Activated naive CD8-positive, alpha-beta T cell (primary cell): Measurements from ENCODE around the gene LYST.

Experiments
- H3K27ac Mint-ChIP-seq: one replicate; pipeline ENCODE4 v1.8.0; 2021; ENCODE audit warnings: mixed read lengths
- H3K27me3 Mint-ChIP-seq: one replicate; pipeline ENCODE4 v1.8.0; 2021; ENCODE audit warnings: mixed read lengths
- H3K36me3 Mint-ChIP-seq: one replicate; pipeline ENCODE4 v1.8.0; 2021; ENCODE audit warnings: mixed read lengths
- H3K4me1 Mint-ChIP-seq: one replicate; pipeline ENCODE4 v1.8.0; 2021; ENCODE audit warnings: low read depth, mixed read lengths
- H3K4me3 Mint-ChIP-seq: one replicate; pipeline ENCODE4 v1.8.0; 2021; ENCODE audit warnings: mild to moderate bottlenecking, mixed read lengths
- H3K9me3 Mint-ChIP-seq: one replicate; pipeline ENCODE4 v1.8.0; 2021; ENCODE audit warnings: low read depth, mixed read lengths

LYST gene

DNA sequence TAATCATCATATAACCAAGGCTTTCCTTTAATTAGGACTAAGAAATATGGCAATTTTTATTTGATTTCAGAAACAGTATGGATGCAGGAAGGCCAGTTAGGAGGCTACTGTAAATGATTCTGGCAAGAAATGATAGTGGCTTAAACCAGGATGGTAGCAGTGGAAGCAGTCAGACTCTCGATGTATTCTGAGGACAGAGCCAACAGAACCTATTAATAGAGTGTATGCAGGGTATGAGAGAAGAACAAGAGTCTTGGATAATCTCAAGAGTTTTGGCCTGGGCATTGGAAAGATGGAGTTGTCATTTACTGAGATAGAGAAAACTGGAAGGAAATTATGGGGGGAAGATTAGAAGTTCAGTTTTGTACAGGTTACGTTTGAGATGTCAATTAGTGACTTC lies 143.8 kb downstream of the LYST start:
- Mint-ChIP-seq H3K27ac (no peak overlapping the region), H3K27me3 (no peaks in the 10 kb centered on the region), H3K4me1 (no peaks in the 10 kb centered on the region), H3K9me3 (no peaks in the 10 kb centered on the region), H3K36me3 (peaks cover 8% of the 10 kb centered on the region), H3K4me3 (no peak overlapping the region)

DNA sequence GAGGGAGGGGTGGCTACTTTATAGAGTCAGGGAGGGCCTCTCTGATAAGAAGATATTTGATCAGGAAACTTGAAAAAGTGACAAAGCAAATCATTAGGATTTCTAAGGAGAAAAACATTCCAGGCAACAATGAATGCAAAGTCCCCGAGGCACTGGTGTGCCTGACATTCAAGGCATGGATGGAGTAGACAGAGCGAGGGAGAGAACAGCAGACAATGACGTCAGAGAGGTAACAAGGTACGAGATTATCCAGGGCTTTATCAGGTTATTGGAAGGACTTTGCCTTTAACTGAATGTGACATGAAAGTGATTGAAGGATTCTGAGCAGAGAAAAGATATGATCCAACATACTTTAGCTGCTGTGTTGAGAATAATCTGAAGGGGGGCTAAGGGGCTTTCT lies 144.7 kb downstream of the LYST start:
- Mint-ChIP-seq H3K27ac (no peak overlapping the region), H3K36me3 (peaks cover 8% of the 10 kb centered on the region), H3K9me3 (no peaks in the 10 kb centered on the region), H3K4me3 (no peak overlapping the region), H3K27me3 (no peaks in the 10 kb centered on the region), H3K4me1 (no peaks in the 10 kb centered on the region)

DNA sequence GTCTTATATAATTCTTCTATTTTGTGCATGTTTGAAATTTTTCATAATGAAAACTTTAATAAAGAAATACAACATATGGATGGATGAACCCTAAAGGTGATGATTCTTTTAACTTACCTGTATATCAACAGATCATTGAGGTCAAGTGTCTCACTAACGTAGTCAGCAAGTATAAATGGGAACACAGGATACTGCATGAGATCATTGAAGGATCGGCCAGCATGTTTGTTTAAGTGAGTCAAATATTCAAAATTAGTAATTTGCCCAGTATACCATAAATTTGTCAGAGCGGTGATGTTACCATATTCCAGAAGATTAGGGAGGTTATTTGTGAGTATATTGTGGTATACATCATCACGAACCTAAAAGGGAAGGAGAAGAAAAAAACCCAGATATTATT lies 146.2 kb downstream of the LYST start:
- Mint-ChIP-seq H3K27ac (no peak overlapping the region), H3K9me3 (no peaks in the 10 kb centered on the region), H3K4me3 (no peak overlapping the region), H3K4me1 (no peaks in the 10 kb centered on the region), H3K27me3 (no peaks in the 10 kb centered on the region), H3K36me3 (peaks cover 7% of the 10 kb centered on the region)

DNA sequence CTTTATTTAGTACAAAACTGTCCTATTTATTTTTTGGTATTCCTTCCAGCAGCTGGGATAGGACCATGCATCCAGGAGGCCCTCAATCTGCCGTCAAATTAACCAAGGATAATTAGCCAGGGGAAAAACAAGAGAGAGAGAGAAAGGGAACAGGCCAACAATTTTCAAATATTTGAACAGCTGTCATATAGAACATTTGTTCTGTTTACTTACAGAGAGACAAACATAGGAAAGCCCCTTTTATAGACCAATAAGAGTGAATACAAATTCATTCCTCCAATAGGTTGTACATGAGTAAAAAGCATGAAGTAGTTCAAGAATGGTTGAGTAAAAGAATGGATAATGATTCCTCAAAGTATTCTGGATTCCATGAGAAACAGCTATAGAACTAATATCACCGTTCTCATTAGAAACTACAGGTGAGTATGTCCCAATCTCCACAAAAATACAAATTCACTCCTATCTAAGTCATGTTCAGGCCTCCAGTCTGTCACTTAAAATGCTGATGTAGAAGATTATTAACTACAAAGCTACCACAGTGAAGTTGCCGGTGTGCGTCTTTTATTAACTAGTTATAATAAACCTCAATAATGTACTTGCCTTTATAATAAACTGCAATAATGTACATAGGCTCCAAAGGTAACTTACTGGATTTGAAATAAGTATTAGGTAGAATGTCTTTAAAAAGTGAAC lies 152.4 kb downstream of the LYST start:
- Mint-ChIP-seq H3K36me3 (peaks cover 18% of the 10 kb centered on the region), H3K4me3 (no peak overlapping the region), H3K27me3 (no peaks in the 10 kb centered on the region), H3K9me3 (no peaks in the 10 kb centered on the region), H3K4me1 (no peaks in the 10 kb centered on the region), H3K27ac (no peak overlapping the region)

DNA sequence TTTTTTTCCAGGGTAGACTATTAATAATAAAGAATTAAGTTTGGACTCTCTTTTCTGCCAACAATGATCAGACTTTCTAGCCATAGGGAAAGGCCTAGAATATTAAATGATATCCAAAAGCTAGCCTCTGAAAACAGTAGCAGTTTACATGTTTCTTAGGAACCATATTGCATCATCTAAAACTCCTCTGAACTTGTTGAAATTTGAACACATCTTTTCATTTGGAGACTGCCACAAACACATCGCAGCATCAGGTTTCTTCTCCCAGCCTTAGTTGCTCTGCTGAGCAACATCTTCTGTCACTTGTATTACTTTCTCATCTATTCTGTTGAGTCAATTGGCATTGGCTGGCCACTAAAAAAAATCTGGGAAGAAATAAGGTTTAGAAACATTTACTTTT lies 153.9 kb downstream of the LYST start:
- H3K9me3 Mint-ChIP-seq: no peaks in the 10 kb centered on the region
- no peak overlapping the region for H3K27ac Mint-ChIP-seq
- peaks cover 28% of the 10 kb centered on the region for H3K36me3 Mint-ChIP-seq
- no peaks in the 10 kb centered on the region for H3K4me1 Mint-ChIP-seq
- H3K4me3 Mint-ChIP-seq: no peak overlapping the region
- no peaks in the 10 kb centered on the region for H3K27me3 Mint-ChIP-seq

DNA sequence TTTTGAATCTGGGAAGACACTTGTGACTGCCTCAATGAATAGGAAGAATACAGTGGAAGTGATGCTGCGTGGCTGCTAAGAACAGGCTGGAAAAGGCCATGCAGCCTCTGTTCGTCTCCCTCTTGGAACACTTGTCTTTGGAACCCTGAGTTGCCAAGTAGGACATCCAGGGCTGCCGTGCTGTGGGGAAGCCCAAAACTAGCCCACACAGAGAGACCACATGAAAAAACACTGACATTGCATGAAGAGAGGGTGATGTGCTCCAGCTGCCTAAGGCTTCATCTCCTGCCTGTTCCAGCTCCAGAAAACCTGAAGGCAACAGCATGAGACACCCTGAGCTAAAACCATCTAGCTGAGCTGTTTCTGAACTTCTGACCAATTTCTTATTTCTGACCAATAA lies 156.0 kb downstream of the LYST start:
- no peaks in the 10 kb centered on the region for H3K9me3 Mint-ChIP-seq
- no peaks in the 10 kb centered on the region for H3K4me1 Mint-ChIP-seq
- H3K4me3 Mint-ChIP-seq: no peak overlapping the region
- no peak overlapping the region for H3K27ac Mint-ChIP-seq
- no peaks in the 10 kb centered on the region for H3K27me3 Mint-ChIP-seq
- peaks cover 29% of the 10 kb centered on the region for H3K36me3 Mint-ChIP-seq

DNA sequence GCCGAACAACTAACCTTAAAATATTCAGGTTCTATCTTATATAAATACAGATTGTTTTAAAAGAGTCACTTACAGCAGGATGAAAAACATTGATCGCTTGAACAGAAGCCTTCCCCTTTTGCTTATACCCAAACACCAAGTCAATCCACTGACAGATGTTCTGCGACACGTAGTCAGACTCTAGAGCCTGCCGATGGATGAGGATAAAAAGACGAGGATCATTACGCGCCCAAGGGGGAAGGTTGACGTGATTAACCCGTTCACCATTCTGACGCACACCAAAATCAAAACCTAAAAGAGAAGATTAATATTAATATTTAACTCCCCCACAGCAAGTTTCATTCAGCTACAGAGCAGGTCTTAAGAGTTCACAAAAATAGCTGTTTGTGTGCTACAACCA lies 157.7 kb downstream of the LYST start:
- H3K9me3 Mint-ChIP-seq: no peaks in the 10 kb centered on the region
- no peaks in the 10 kb centered on the region for H3K4me1 Mint-ChIP-seq
- H3K36me3 Mint-ChIP-seq: peaks cover 26% of the 10 kb centered on the region
- H3K27me3 Mint-ChIP-seq: no peaks in the 10 kb centered on the region
- H3K27ac Mint-ChIP-seq: no peak overlapping the region
- H3K4me3 Mint-ChIP-seq: no peak overlapping the region

DNA sequence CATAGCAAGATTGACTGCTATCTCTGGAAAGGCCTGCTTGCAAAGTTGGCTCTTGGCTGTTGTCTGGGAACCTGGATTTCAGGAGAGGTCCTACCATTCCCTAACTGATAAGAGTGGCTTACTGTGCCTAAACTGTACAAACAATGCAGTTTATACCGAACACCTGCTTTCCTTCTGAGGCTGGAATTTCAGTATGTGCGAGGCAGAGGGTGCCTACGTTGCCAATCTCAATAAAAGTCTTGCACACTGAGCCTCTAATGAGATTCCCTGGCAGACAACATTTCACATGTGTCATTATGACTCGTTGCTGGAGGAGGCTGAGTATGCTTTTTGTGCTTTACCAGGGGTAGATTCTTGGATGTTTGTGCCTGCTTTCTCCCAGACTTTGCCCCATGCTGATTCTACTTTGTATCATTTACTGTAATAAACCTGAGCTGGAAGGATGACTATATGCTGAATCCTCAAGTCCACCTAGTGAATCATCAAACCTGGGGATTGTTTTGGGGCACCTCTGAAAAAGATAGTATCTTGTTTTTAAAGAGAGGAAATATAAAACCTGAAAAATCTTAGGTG lies 158.2 kb downstream of the LYST start:
- Mint-ChIP-seq H3K36me3 (peaks cover 30% of the 10 kb centered on the region), H3K27me3 (no peaks in the 10 kb centered on the region), H3K27ac (no peak overlapping the region), H3K9me3 (no peaks in the 10 kb centered on the region), H3K4me1 (no peaks in the 10 kb centered on the region), H3K4me3 (no peak overlapping the region)

DNA sequence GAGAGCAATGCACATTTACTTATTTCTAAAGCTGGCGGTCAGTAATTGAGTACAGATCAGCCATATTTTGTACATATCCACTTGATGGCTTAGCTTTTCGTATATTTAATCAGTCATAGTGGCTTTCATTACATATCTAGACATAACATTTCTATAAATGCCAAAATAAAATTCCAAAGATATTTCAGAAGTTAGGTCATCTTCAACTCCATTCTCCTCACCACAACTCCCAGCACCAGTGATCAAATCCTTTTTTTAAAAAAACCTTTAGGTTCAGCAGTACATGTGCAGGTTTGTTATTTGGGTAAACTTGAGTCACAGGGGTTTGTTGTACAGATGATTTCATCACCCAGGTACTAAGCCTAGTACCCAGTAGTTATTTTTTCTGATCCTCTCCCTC lies 163.2 kb downstream of the LYST start:
- Mint-ChIP-seq H3K36me3 (peaks cover 40% of the 10 kb centered on the region), H3K27ac (no peak overlapping the region)

DNA sequence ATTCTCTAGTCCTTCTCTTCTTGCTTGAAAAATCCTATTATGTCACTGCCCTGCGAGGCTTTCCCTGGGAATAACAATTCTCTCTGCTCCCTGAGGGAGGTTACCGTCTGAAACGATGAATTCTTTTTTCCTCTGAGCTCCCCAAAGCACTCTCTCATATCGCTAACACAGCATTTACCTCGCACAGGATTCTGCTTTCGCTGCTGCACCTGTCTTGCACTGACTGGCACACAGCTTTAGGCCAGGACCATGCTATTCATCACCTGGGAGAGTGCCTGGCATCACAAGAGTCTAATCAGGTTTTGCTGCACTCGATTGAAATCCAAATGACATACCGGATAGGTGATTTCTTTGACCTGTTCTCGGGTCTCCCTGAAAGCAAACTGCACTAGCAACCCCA lies 164.3 kb downstream of the LYST start:
- peaks cover 39% of the 10 kb centered on the region for H3K36me3 Mint-ChIP-seq
- no peaks in the 10 kb centered on the region for H3K9me3 Mint-ChIP-seq
- H3K27me3 Mint-ChIP-seq: no peaks in the 10 kb centered on the region
- H3K4me3 Mint-ChIP-seq: no peak overlapping the region
- peaks cover 6% of the 10 kb centered on the region for H3K4me1 Mint-ChIP-seq
- H3K27ac Mint-ChIP-seq: no peak overlapping the region

More for the DNA sequence above, 163.2 kb downstream of the LYST start:
- H3K4me3 Mint-ChIP-seq: no peak overlapping the region
- H3K27me3 Mint-ChIP-seq: no peaks in the 10 kb centered on the region
- H3K9me3 Mint-ChIP-seq: no peaks in the 10 kb centered on the region
- no peaks in the 10 kb centered on the region for H3K4me1 Mint-ChIP-seq

DNA sequence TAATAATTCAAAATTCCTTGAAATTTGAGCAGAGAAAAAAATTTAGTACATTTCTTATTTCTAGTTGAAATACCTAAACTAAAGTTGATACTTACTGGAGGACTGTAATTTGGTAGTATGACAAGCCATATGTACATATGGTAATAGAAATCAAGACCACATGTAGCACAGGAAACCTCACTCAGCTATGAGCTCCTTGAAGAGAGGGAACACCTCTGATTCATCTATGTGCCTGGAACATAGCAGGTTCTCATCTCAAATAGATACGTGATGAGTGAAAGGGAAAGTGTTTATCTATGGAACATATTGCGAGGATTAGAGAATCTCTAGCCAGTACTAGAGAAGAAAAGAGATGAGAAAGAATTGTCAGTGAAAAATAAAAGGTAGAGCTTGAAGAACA lies 169.2 kb downstream of the LYST start:
- H3K4me1 Mint-ChIP-seq: peaks cover 8% of the 10 kb centered on the region
- peaks cover 42% of the 10 kb centered on the region for H3K36me3 Mint-ChIP-seq
- H3K27me3 Mint-ChIP-seq: no peaks in the 10 kb centered on the region
- no peaks in the 10 kb centered on the region for H3K9me3 Mint-ChIP-seq
- H3K4me3 Mint-ChIP-seq: no peak overlapping the region
- H3K27ac Mint-ChIP-seq: peak overlapping the region; percentile 78

DNA sequence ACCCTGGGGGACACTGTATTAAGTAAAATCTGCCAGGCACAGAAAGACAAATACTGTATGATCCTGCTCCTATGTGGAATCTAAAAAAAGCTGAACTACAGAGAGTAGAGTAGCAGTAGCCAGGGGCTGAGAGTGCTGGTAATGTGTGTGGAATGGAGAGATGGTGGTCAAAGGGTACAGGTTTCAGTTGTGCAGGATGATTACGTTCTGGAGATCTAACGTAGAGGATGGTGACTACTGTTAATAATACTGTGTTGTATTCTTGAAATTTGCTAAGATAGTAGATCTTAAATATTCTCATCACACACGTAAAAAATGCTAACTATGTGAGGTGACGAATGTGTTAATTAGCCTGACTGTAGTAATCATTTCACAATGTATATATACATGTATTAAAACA lies 177.3 kb downstream of the LYST start:
- Mint-ChIP-seq H3K9me3 (no peaks in the 10 kb centered on the region), H3K4me3 (no peak overlapping the region), H3K27ac (no peak overlapping the region), H3K36me3 (peaks cover 31% of the 10 kb centered on the region), H3K4me1 (no peaks in the 10 kb centered on the region), H3K27me3 (no peaks in the 10 kb centered on the region)

DNA sequence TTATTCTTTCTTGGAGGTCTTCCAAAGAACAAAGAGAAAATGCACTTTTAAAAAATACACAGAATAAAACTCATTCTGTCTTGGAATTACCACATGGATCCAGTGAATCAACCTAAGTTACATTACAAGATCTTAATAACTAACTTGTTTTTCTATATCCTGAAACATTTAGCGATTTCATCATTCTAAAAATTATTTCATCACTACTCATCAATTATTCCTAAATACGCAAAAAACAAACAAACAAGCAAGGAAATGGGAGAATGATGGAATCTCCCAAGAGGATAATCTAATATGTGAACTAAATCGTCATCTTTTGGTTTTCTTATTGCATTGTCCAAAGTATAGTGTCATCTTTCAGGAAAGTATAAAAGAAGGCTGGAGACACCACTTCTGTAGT lies 178.6 kb downstream of the LYST start:
- peaks cover 32% of the 10 kb centered on the region for H3K36me3 Mint-ChIP-seq
- H3K27ac Mint-ChIP-seq: no peak overlapping the region
- no peaks in the 10 kb centered on the region for H3K4me1 Mint-ChIP-seq
- H3K9me3 Mint-ChIP-seq: no peaks in the 10 kb centered on the region
- no peak overlapping the region for H3K4me3 Mint-ChIP-seq
- H3K27me3 Mint-ChIP-seq: no peaks in the 10 kb centered on the region

DNA sequence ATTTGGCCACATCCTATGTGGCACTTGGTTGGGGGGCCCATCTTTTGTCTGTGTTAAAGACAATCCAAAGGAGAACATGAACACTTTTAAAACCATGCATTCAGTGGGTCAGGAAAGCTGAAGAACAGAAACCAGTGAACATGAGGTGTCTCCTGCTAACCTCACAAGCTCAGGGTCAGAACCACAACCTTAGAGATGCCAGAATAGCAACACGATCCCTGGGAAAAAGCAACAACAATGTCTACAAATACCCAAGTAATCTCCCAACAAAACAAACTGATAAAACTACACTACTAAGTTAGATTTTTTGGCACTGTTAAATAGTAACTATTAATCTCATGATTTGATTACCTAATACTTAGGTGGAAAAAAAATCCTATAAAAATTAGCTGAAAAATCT lies 183.1 kb downstream of the LYST start:
- Mint-ChIP-seq H3K27ac (no peak overlapping the region), H3K27me3 (no peaks in the 10 kb centered on the region), H3K9me3 (no peaks in the 10 kb centered on the region), H3K36me3 (peaks cover 41% of the 10 kb centered on the region), H3K4me1 (no peaks in the 10 kb centered on the region), H3K4me3 (no peak overlapping the region)

DNA sequence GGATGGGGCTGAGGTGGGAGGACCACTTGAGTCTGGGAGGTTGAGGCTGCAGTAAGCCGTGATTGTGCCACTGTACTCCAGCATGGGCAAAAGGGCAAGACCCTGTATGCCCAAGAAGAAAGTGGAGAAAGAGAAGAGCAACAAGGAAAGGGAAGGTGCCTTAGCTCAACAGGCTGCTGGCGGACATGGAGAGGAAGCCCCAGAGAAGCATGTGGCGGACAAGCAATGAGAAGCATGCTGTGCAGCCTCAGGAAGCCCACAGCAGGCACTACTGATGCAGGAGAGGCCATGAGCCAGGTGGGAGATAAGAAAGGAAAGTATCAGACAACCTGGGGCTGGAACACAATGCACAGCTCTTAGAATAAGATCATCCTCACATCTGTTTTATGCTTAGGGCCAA lies 184.5 kb downstream of the LYST start:
- H3K36me3 Mint-ChIP-seq: peaks cover 40% of the 10 kb centered on the region
- no peaks in the 10 kb centered on the region for H3K9me3 Mint-ChIP-seq
- H3K4me3 Mint-ChIP-seq: no peak overlapping the region
- H3K27ac Mint-ChIP-seq: no peak overlapping the region
- H3K4me1 Mint-ChIP-seq: no peaks in the 10 kb centered on the region
- H3K27me3 Mint-ChIP-seq: no peaks in the 10 kb centered on the region

DNA sequence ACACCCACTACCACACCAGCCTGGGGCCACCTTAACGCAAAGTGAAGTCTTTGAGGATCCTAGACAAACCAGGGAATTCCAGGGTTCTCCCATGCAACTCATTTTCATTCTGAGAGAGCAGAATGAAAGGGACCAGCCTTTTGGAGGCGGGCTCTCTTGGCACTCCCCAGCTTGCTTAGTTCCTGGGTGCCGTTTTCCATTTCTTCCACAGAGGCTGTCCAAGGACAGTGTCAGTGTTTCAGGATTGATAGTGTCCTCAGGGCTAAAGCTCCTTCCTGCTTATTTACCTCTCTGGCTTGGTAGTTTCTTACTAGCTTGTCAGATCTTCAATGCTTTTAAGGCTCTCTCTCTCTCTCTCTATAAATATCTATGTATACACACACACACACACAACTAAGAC lies 187.1 kb downstream of the LYST start:
- Mint-ChIP-seq H3K4me3 (no peak overlapping the region), H3K4me1 (no peaks in the 10 kb centered on the region), H3K9me3 (peaks cover 11% of the 10 kb centered on the region), H3K27me3 (no peaks in the 10 kb centered on the region), H3K36me3 (peaks cover 51% of the 10 kb centered on the region), H3K27ac (no peak overlapping the region)
